Ascending aorta (tissue), 2 donors: ENCODE measurements around the gene ARGLU1. TPM values are rescaled to one million over a fixed set of nuclear protein-coding genes. Genes with fewer than 3 reads are reported as not detected.

Source experiments
- DNase-seq, 2 donors: peaks; one replicate each; pipeline ENCODE4 v3.0.0-alpha.2; 2019; ENCODE audit warnings: low spot score in 2 of 2
- H3K27ac ChIP-seq, 2 donors: fragments of 200-600 bp; sonication (generic); one replicate each; pipeline ENCODE4 v1.5.1; 2016 to 2017; ENCODE audit warnings: mild to moderate bottlenecking in 1 of 2
- H3K27me3 ChIP-seq: fragments of 200-600 bp; sonication (generic); one replicate; pipeline ENCODE4 v1.5.1; 2017
- H3K36me3 ChIP-seq, 2 donors: fragments of 200-600 bp; sonication (generic); one replicate each; pipeline ENCODE4 v1.5.1; 2016
- H3K4me1 ChIP-seq, 2 donors: fragments of 200-600 bp; sonication (generic); one replicate each; pipeline ENCODE4 v1.5.1; 2016 to 2017; ENCODE audit warnings: mild to moderate bottlenecking in 1 of 2
- H3K4me3 ChIP-seq, 2 donors: fragments of 200-600 bp; sonication (generic); one replicate each; pipeline ENCODE4 v1.5.1; 2016 to 2017; ENCODE audit warnings: mild to moderate bottlenecking in 1 of 2
- H3K9me3 ChIP-seq, 2 donors: fragments of 200-600 bp; sonication (generic); one replicate each; pipeline ENCODE4 v1.5.1; 2016
- CTCF ChIP-seq, 3 experiments: fragments of 200-600 bp in 2 of 3; fragments of 450-650 bp in 1 of 3; sonication (generic) in 2 of 3; IDR thresholded peaks; one replicate each; pipeline ENCODE4 v1.5.1; 2016 to 2019; ENCODE audit warnings: antibody characterized with exemption in 3 of 3, mild to moderate bottlenecking in 1 of 3, moderate library complexity in 1 of 3
- intact Hi-C: fragments of 100-400 bp; cut with DNase I; formaldehyde crosslinking; loops from one replicate; pipeline ENCODE4 v1.15.1; 2023
- total RNA-seq: library from RNA; depleted of rRNA; stranded (reverse); fragments of >200 nt; gene quantifications from one replicate; pipeline ENCODE4 v1.1.0, GENCODE V29; 2016

ARGLU1 gene
- total RNA-seq, 1 donor from 2014 or later, result 79.7 TPM

GRCh38 chr13:106507560-106508274 lies 60.2 kb downstream of the ARGLU1 start:
- Histone ChIP-seq H3K27me3 (no peaks in the 10 kb centered on the region), H3K27ac (peak overlapping the region; percentile 66), H3K4me3 (peak overlapping the region; percentile 27 to 33), H3K9me3 (no peaks in the 10 kb centered on the region), H3K4me1 (peaks cover 10 to 33% of the 10 kb centered on the region in 2 donors), H3K36me3 (peaks cover 0 to 17% of the 10 kb centered on the region in 2 donors)
- TF ChIP-seq CTCF (IDR thresholded peaks at IDR 0.05), result no peak
- intact Hi-C loops, result loop anchor here (10.0 kb wide), 1 partner anchor 133 kb away; no protein-coding TSS in a partner anchor
- no peak for DNase-seq

GRCh38 chr13:106506286-106506685 lies 61.7 kb downstream of the ARGLU1 start:
- Histone ChIP-seq H3K4me1 (peaks cover 10 to 33% of the 10 kb centered on the region in 2 donors), H3K9me3 (no peaks in the 10 kb centered on the region), H3K4me3 (no peak overlapping the region), H3K27ac (peak overlapping the region; percentile 26 to 66), H3K36me3 (peaks cover 0 to 12% of the 10 kb centered on the region in 2 donors), H3K27me3 (no peaks in the 10 kb centered on the region)
- intact Hi-C loops, result loop anchor here (10.0 kb wide), 1 partner anchor 131 kb away; no protein-coding TSS in a partner anchor
- no peak for TF ChIP-seq CTCF (IDR thresholded peaks at IDR 0.05)
- no peak for DNase-seq

GRCh38 chr13:106505732-106506131 lies 62.2 kb downstream of the ARGLU1 start:
- no peak for TF ChIP-seq CTCF (IDR thresholded peaks at IDR 0.05)
- Histone ChIP-seq H3K9me3 (no peaks in the 10 kb centered on the region), H3K4me3 (no peak overlapping the region), H3K27me3 (no peaks in the 10 kb centered on the region), H3K36me3 (peaks cover 0 to 7% of the 10 kb centered on the region in 2 donors), H3K27ac (peak overlapping the region; percentile 40 to 66), H3K4me1 (peaks cover 10 to 33% of the 10 kb centered on the region in 2 donors)
- no peak for DNase-seq
- intact Hi-C loops, result loop anchor here (10.0 kb wide), 1 partner anchor 131 kb away; no protein-coding TSS in a partner anchor

DNA sequence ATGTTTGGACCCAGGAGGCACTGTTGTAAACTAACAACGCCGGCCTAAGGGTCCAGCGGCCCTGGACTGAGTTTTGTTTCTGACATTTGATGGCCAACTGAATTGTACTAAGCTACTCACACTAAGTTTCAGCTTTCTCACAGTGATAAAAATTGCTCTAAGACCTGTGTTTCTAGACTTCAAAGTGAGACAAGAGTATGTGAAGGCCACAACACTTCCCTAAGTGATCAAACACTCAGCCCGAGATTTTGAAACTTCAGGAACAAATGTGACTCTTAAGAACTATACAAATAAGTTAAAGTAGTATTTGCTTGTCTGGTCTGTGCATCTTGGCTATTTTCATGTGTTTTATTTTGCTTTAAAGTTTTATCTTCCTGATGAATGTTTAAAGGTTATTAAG lies 62.6 kb downstream of the ARGLU1 start:
- Histone ChIP-seq H3K36me3 (peaks cover 0 to 3% of the 10 kb centered on the region in 2 donors), H3K4me3 (no peak overlapping the region), H3K9me3 (no peaks in the 10 kb centered on the region), H3K4me1 (peaks cover 10 to 33% of the 10 kb centered on the region in 2 donors), H3K27me3 (no peaks in the 10 kb centered on the region), H3K27ac (peak overlapping the region; percentile 40 to 66)
- intact Hi-C loops, result loop anchor here (10.0 kb wide), 1 partner anchor 130 kb away; no protein-coding TSS in a partner anchor
- TF ChIP-seq CTCF (IDR thresholded peaks at IDR 0.05), result no peak
- no peak for DNase-seq

- Histone ChIP-seq H3K27me3 (no peaks in the 10 kb centered on the region), H3K27ac (peak overlapping the region; percentile 58 to 68), H3K36me3 (no peaks in the 10 kb centered on the region), H3K4me1 (peaks cover 10 to 37% of the 10 kb centered on the region in 2 donors), H3K4me3 (peak overlapping the region in 1 of 2 donors; percentile 34), H3K9me3 (no peaks in the 10 kb centered on the region)
- intact Hi-C loops, result loop anchor here (10.0 kb wide), 1 partner anchor 129 kb away; no protein-coding TSS in a partner anchor
- no peak for DNase-seq
- TF ChIP-seq CTCF (IDR thresholded peaks at IDR 0.05), result no peak
These were observed 64.0 kb downstream of the ARGLU1 start for GRCh38 chr13:106503730-106504453.
